ENCODE measurements around the gene ZNF587. TPM values are rescaled to one million over a fixed set of nuclear protein-coding genes. Genes with fewer than 3 reads are reported as not detected.

ZNF587 gene
- total and polyA plus RNA-seq, 12 donors = 6.2 to 72.0 (median 22.6) TPM

DNA sequence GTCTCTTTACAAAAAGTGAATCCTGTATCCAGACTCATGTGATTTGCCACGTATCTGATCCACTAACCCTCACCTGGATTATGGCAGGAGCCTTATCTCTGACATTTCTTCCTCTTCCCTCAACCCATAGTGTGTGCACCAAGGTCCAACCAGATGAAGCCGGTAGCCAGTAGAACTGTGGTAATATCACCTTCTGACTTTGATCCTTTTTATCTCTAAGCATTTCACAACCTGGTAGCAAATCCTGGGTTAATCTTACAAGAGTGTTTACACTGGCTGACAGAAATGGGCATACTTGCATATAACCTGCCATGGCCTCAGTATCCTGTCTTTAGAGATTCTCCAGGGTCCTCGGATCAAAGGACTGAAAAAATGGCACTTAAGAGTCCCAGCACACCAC lies 64.9 kb downstream of the ZNF587 start:
- H3K9me3 ChIP-seq (replicated peaks in 1 of 3) = no peaks in the 10 kb centered on the region
- intact Hi-C loops (cut with DNase I) = no loop called here

More for the DNA sequence above, 64.9 kb downstream of the ZNF587 start:
- no peak for TF ChIP-seq POLR2A (IDR thresholded peaks at IDR 0.05)
- TF ChIP-seq, protein P1, sequence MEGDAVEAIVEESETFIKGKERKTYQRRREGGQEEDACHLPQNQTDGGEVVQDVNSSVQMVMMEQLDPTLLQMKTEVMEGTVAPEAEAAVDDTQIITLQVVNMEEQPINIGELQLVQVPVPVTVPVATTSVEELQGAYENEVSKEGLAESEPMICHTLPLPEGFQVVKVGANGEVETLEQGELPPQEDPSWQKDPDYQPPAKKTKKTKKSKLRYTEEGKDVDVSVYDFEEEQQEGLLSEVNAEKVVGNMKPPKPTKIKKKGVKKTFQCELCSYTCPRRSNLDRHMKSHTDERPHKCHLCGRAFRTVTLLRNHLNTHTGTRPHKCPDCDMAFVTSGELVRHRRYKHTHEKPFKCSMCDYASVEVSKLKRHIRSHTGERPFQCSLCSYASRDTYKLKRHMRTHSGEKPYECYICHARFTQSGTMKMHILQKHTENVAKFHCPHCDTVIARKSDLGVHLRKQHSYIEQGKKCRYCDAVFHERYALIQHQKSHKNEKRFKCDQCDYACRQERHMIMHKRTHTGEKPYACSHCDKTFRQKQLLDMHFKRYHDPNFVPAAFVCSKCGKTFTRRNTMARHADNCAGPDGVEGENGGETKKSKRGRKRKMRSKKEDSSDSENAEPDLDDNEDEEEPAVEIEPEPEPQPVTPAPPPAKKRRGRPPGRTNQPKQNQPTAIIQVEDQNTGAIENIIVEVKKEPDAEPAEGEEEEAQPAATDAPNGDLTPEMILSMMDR (IDR thresholded peaks at IDR 0.05) = no peak
- no peak overlapping the region for H3K4me3 ChIP-seq
- DNase-seq = no peak
- no peak overlapping the region for H3K27ac ChIP-seq
- peaks cover 0 to 15% of the 10 kb centered on the region in 2 donors for H3K36me3 ChIP-seq (replicated peaks in 1 of 2)
- peaks cover 7 to 9% of the 10 kb centered on the region in 2 donors for H3K4me1 ChIP-seq (replicated peaks in 1 of 2)
- no peaks in the 10 kb centered on the region for H3K27me3 ChIP-seq
- 88 to 96% (median 91%) methylated on average over 3 of the region's 3 CpGs for WGBS, 4 donors

Other genes starting within 250 kb of the ZNF587 start
- 1 to 10 TPM; 1.2 to 5.5 (median 3.1) TPM for gene ZNF530, start 250.0 kb upstream of the ZNF587 start, total RNA-seq
- gene ZNF530, start 250.0 kb upstream of the ZNF587 start, polyA plus RNA-seq = 1 to 10 TPM; 1.4 to 2.0 (median 1.9) TPM
- 10 to 100 TPM; 11.6 to 25.2 (median 22.3) TPM for gene ZNF134, start 235.6 kb upstream of the ZNF587 start, total RNA-seq
- 10 to 100 TPM in 1 of 3 donors, 1 to 10 TPM in 2; 3.2 to 13.6 (median 4.1) TPM for gene ZNF134, start 235.6 kb upstream of the ZNF587 start, polyA plus RNA-seq
- gene ZNF211, start 216.7 kb upstream of the ZNF587 start, total RNA-seq = 10 to 100 TPM; 11.1 to 38.7 (median 15.3) TPM
- gene ZNF211, start 216.7 kb upstream of the ZNF587 start, polyA plus RNA-seq = 10 to 100 TPM; 10.5 to 31.1 (median 21.6) TPM
- gene ZSCAN4, start 180.9 kb upstream of the ZNF587 start, total RNA-seq = under 1 TPM in 1 of 9 donors, not detected in 8; 0.14 TPM
- under 1 TPM in 2 of 3 donors, not detected in 1; 0.07 to 0.16 TPM for gene ZSCAN4, start 180.9 kb upstream of the ZNF587 start, polyA plus RNA-seq
- 10 to 100 TPM in 1 of 9 donors, 1 to 10 TPM in 8; 4.8 to 10.8 (median 7.3) TPM for gene ZNF551, start 167.9 kb upstream of the ZNF587 start, total RNA-seq
- 1 to 10 TPM in 1 of 3 donors, under 1 TPM in 2; 0.88 to 4.1 (median 0.91) TPM for gene ZNF551, start 167.9 kb upstream of the ZNF587 start, polyA plus RNA-seq
- 10 to 100 TPM in 2 of 9 donors, 1 to 10 TPM in 7; 2.1 to 13.1 (median 7.2) TPM for gene ZNF154, start 140.7 kb upstream of the ZNF587 start, total RNA-seq
- 10 to 100 TPM in 1 of 3 donors, 1 to 10 TPM in 2; 5.1 to 11.7 (median 5.6) TPM for gene ZNF154, start 140.7 kb upstream of the ZNF587 start, polyA plus RNA-seq
- 10 to 100 TPM in 5 of 9 donors, 1 to 10 TPM in 4; 8.8 to 22.6 (median 11.0) TPM for gene ZNF671, start 122.2 kb upstream of the ZNF587 start, total RNA-seq
- gene ZNF671, start 122.2 kb upstream of the ZNF587 start, polyA plus RNA-seq = 10 to 100 TPM in 1 of 3 donors, 1 to 10 TPM in 2; 8.6 to 13.0 (median 8.6) TPM
- gene ZNF776, start 103.0 kb upstream of the ZNF587 start, total RNA-seq = 10 to 100 TPM in 8 of 9 donors, 1 to 10 TPM in 1; 9.9 to 26.3 (median 15.4) TPM
- gene ZNF776, start 103.0 kb upstream of the ZNF587 start, polyA plus RNA-seq = 10 to 100 TPM in 1 of 3 donors, 1 to 10 TPM in 2; 2.2 to 13.9 (median 6.0) TPM
- gene ZNF586, start 80.2 kb upstream of the ZNF587 start, total RNA-seq = 10 to 100 TPM in 8 of 9 donors, 1 to 10 TPM in 1; 5.1 to 19.0 (median 15.7) TPM
- 1 to 10 TPM; 3.6 to 7.0 (median 5.4) TPM for gene ZNF586, start 80.2 kb upstream of the ZNF587 start, polyA plus RNA-seq
- gene ZNF552, start 34.9 kb upstream of the ZNF587 start, total RNA-seq = 10 to 100 TPM in 1 of 9 donors, 1 to 10 TPM in 7, under 1 TPM in 1; 0.66 to 10.5 (median 5.4) TPM
- 1 to 10 TPM; 3.2 to 3.9 (median 3.5) TPM for gene ZNF552, start 34.9 kb upstream of the ZNF587 start, polyA plus RNA-seq
- gene ZNF587B, start 19.6 kb upstream of the ZNF587 start, total RNA-seq = 10 to 100 TPM in 5 of 9 donors, 1 to 10 TPM in 4; 5.0 to 20.1 (median 10.5) TPM
- gene ZNF587B, start 19.6 kb upstream of the ZNF587 start, polyA plus RNA-seq = 1 to 10 TPM; 3.1 to 7.9 (median 7.4) TPM
- gene ZNF814, start 39.2 kb downstream of the ZNF587 start, total RNA-seq = 10 to 100 TPM in 8 of 9 donors, 1 to 10 TPM in 1; 8.1 to 37.6 (median 20.9) TPM
- 10 to 100 TPM; 20.6 to 24.3 (median 22.2) TPM for gene ZNF814, start 39.2 kb downstream of the ZNF587 start, polyA plus RNA-seq
- 10 to 100 TPM in 7 of 9 donors, 1 to 10 TPM in 2; 5.8 to 20.8 (median 16.3) TPM for gene ZNF417, start 66.7 kb downstream of the ZNF587 start, total RNA-seq
- 1 to 10 TPM; 1.8 to 9.0 (median 6.8) TPM for gene ZNF417, start 66.7 kb downstream of the ZNF587 start, polyA plus RNA-seq
- 1 to 10 TPM in 8 of 9 donors, under 1 TPM in 1; 0.42 to 9.0 (median 4.6) TPM for gene ZNF418, start 85.5 kb downstream of the ZNF587 start, total RNA-seq
- 1 to 10 TPM; 3.8 to 6.7 (median 4.5) TPM for gene ZNF418, start 85.5 kb downstream of the ZNF587 start, polyA plus RNA-seq
- 1 to 10 TPM; 2.4 to 6.6 (median 5.6) TPM for gene ZNF256, start 97.8 kb downstream of the ZNF587 start, total RNA-seq
- gene ZNF256, start 97.8 kb downstream of the ZNF587 start, polyA plus RNA-seq = 1 to 10 TPM; 3.5 to 4.9 (median 3.5) TPM
- 1 to 10 TPM in 4 of 9 donors, under 1 TPM in 2, not detected in 3; 0.41 to 2.0 (median 1.1) TPM for gene C19orf18, start 124.7 kb downstream of the ZNF587 start, total RNA-seq
- 10 to 100 TPM in 1 of 3 donors, 1 to 10 TPM in 2; 1.2 to 13.8 (median 4.1) TPM for gene C19orf18, start 124.7 kb downstream of the ZNF587 start, polyA plus RNA-seq
- gene ZNF606, start 153.0 kb downstream of the ZNF587 start, total RNA-seq = 10 to 100 TPM; 10.9 to 27.1 (median 20.9) TPM
- gene ZNF606, start 153.0 kb downstream of the ZNF587 start, polyA plus RNA-seq = 10 to 100 TPM in 1 of 3 donors, 1 to 10 TPM in 2; 5.9 to 13.3 (median 8.8) TPM
- gene ZSCAN1, start 184.2 kb downstream of the ZNF587 start, total RNA-seq = 1 to 10 TPM in 1 of 9 donors, under 1 TPM in 3, not detected in 5; 0.25 to 1.8 (median 0.76) TPM
- gene ZSCAN1, start 184.2 kb downstream of the ZNF587 start, polyA plus RNA-seq = 1 to 10 TPM in 2 of 3 donors, under 1 TPM in 1; 0.13 to 4.3 (median 1.8) TPM
- 1 to 10 TPM; 1.2 to 6.5 (median 3.6) TPM for gene ZNF135, start 209.4 kb downstream of the ZNF587 start, total RNA-seq
- 10 to 100 TPM in 1 of 3 donors, 1 to 10 TPM in 2; 5.4 to 15.1 (median 6.9) TPM for gene ZNF135, start 209.4 kb downstream of the ZNF587 start, polyA plus RNA-seq
- gene ZSCAN18, start 248.4 kb downstream of the ZNF587 start, total RNA-seq = 10 to 100 TPM; 37.7 to 81.2 (median 61.5) TPM
- gene ZSCAN18, start 248.4 kb downstream of the ZNF587 start, polyA plus RNA-seq = 10 to 100 TPM; 18.7 to 63.9 (median 62.9) TPM

Measured in adrenal gland (tissue), 12 donors.